DOHH2 (cell line): ENCODE data around the gene SIM1.

Experiments
- H3F3A ChIP-seq: fragments of 200-600 bp; sonication (generic), shearing (Covaris generic); 2 replicates; pipeline ENCODE4 v1.6.0; 2016; ENCODE audit warnings: antibody characterized with exemption, mild to moderate bottlenecking; ENCODE audit not compliant: control insufficient read depth, insufficient read depth
- H3K27ac ChIP-seq: fragments of 200-600 bp; sonication (generic); 2 replicates; pipeline ENCODE4 v1.5.1; 2014; ENCODE audit warnings: low read depth, mild to moderate bottlenecking, low read length, moderate library complexity
- H3K27me3 ChIP-seq: fragments of 200-600 bp; sonication (generic); 2 replicates; pipeline ENCODE4 v1.6.1; 2014; ENCODE audit warnings: mild to moderate bottlenecking, low read length, mixed read lengths; ENCODE audit not compliant: control insufficient read depth
- H3K36me3 ChIP-seq: fragments of 200-600 bp; sonication (generic); 2 replicates; pipeline ENCODE4 v1.6.1; 2014; ENCODE audit warnings: mild to moderate bottlenecking, low read length, moderate library complexity, mixed read lengths; ENCODE audit not compliant: control insufficient read depth
- H3K4me1 ChIP-seq: fragments of 200-600 bp; sonication (generic); 2 replicates; pipeline ENCODE4 v1.6.1; 2014; ENCODE audit warnings: mild to moderate bottlenecking, low read length, mixed read lengths; ENCODE audit not compliant: control insufficient read depth
- H3K4me2 ChIP-seq: fragments of 200-600 bp; sonication (generic); 2 replicates; pipeline ENCODE4 v1.6.0; 2014; ENCODE audit warnings: mild to moderate bottlenecking, low read length, moderate library complexity
- H3K4me3 ChIP-seq: fragments of 200-600 bp; sonication (generic); 2 replicates; pipeline ENCODE4 v1.5.1; 2014; ENCODE audit warnings: mild to moderate bottlenecking, low read length, mixed read lengths
- H3K79me2 ChIP-seq: fragments of 200-600 bp; sonication (generic); 2 replicates; pipeline ENCODE4 v1.6.1; 2014; ENCODE audit warnings: mild to moderate bottlenecking, low read length, mixed read lengths; ENCODE audit not compliant: control insufficient read depth
- H3K9me2 ChIP-seq: fragments of 200-600 bp; sonication (generic); replicated peaks from 2 replicates; pipeline ENCODE4 v1.6.1; 2014; ENCODE audit warnings: mild to moderate bottlenecking, low read length, mixed read lengths; ENCODE audit not compliant: control insufficient read depth
- H3K9me3 ChIP-seq: fragments of 200-600 bp; sonication (generic); 2 replicates; pipeline ENCODE4 v1.6.1; 2014; ENCODE audit warnings: antibody characterized with exemption, low read length, mixed read lengths; ENCODE audit not compliant: control insufficient read depth, insufficient read depth
- H4K20me1 ChIP-seq: fragments of 200-600 bp; sonication (generic); 2 replicates; pipeline ENCODE4 v1.6.0; 2014; ENCODE audit warnings: low read depth, mild to moderate bottlenecking, antibody characterized with exemption, low read length, moderate library complexity; ENCODE audit not compliant: control insufficient read depth, insufficient read depth
- CTCF ChIP-seq: fragments of 200-600 bp; sonication (generic); IDR thresholded peaks from one replicate; pipeline ENCODE4 v1.5.1; 2014; ENCODE audit warnings: antibody characterized with exemption, mild to moderate bottlenecking, low read depth, low read length; ENCODE audit not compliant: poor library complexity, severe bottlenecking
- EZH2phosphoT487 ChIP-seq: fragments of 200-600 bp; sonication (generic); IDR thresholded peaks from 2 replicates; pipeline ENCODE4 v1.6.1; 2017; ENCODE audit warnings: borderline replicate concordance, mild to moderate bottlenecking, antibody characterized with exemption, low read length, moderate library complexity, mixed read lengths

Gene SIM1

DNA sequence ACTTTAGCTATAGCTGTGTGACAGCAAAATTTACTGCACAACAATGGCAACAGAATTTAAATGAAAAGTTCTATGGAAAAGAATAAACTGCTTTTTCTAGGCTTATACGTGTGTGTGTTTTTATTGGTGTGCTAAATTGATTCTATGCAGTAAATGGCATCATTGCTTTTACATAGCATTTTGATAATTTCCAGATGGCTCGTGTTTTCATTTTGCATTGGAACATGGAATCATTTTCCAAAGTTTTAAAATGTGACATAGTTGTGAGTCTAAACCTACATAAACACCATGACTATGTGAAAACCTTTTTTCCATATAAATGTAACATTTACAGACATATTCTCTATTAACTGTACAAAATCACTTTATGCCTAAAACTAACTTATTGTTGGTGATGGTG lies 127.8 kb downstream of the SIM1 start:
- Histone ChIP-seq H3K27ac (no peak overlapping the region), H3K4me1 (no peaks in the 10 kb centered on the region), H4K20me1 (no peaks in the 10 kb centered on the region), H3F3A (no peaks in the 10 kb centered on the region), H3K4me2 (no peak overlapping the region), H3K9me3 (no peaks in the 10 kb centered on the region), H3K4me3 (no peak overlapping the region), H3K36me3 (no peaks in the 10 kb centered on the region), H3K79me2 (no peaks in the 10 kb centered on the region), H3K9me2 (no peaks in the 10 kb centered on the region), H3K27me3 (no peaks in the 10 kb centered on the region)
- TF ChIP-seq EZH2phosphoT487 (no peak), CTCF (no peak)

- Histone ChIP-seq H3K4me1 (no peaks in the 10 kb centered on the region), H4K20me1 (no peaks in the 10 kb centered on the region), H3F3A (no peaks in the 10 kb centered on the region), H3K36me3 (no peaks in the 10 kb centered on the region), H3K79me2 (no peaks in the 10 kb centered on the region), H3K9me3 (no peaks in the 10 kb centered on the region), H3K9me2 (no peaks in the 10 kb centered on the region), H3K27ac (no peak overlapping the region), H3K4me2 (no peak overlapping the region), H3K27me3 (no peaks in the 10 kb centered on the region), H3K4me3 (no peak overlapping the region)
- no peak for TF ChIP-seq CTCF
- no peak for TF ChIP-seq EZH2phosphoT487
Measured at GRCh38 chr6:100335991-100336390, 128.7 kb downstream of the SIM1 start.
